Esophagus muscularis mucosa (tissue), 4 donors: Measurements from ENCODE around the gene PLN.

Source experiments
- CTCF ChIP-seq, 3 experiments: fragments of 200-600 bp in 2 of 3; fragments of 450-650 bp in 1 of 3; sonication (generic) in 2 of 3; IDR thresholded peaks; one replicate each; pipeline ENCODE4 v1.5.1; 2017 to 2019; ENCODE audit warnings: antibody characterized with exemption in 3 of 3, mild to moderate bottlenecking in 2 of 3, moderate library complexity in 1 of 3
- EP300 ChIP-seq: sonication (generic); formaldehyde crosslinking; IDR thresholded peaks from one replicate; pipeline ENCODE4 v1.6.1; 2017; ENCODE audit warnings: antibody characterized with exemption
- POLR2A ChIP-seq: fragments of 450-650 bp; IDR thresholded peaks from one replicate; pipeline ENCODE4 v1.6.1; 2017; ENCODE audit warnings: antibody characterized with exemption, moderate library complexity, mild to moderate bottlenecking, low read depth
- POLR2AphosphoS5 ChIP-seq, 2 donors: sonication (generic); formaldehyde crosslinking; IDR thresholded peaks; one replicate each; pipeline ENCODE4 v1.6.1; 2017; ENCODE audit warnings: antibody characterized with exemption in 2 of 2

- TF ChIP-seq CTCF (IDR thresholded peaks at IDR 0.05) (no peak), POLR2A (no peak), POLR2AphosphoS5 (IDR thresholded peaks at IDR 0.05) (no peak), EP300 (no peak)
Measured at GRCh38 chr6:118553132-118553531, 5.0 kb downstream of the PLN start.
